ENCODE results near the gene HPN. TPM values are rescaled to one million over a fixed set of nuclear protein-coding genes. Genes with fewer than 3 reads are reported as not detected.

The HPN gene
- total RNA-seq, 1 experiment from 2014 or later = 10.6 TPM

- no peak overlapping the region for H3K23ac ChIP-seq (ENCODE audit: insufficient read length, low read depth, low read length)
- Mint-ChIP-seq H3K9me3 (peaks cover 6 to 8% of the 10 kb centered on the region in 2 experiments; a peak in 4 of 5 replicates), H3K4me3 (no peak overlapping the region), H3K27me3 (ENCODE audit: low read depth) (peaks cover 3% of the 10 kb centered on the region), H3K36me3 (ENCODE audit: insufficient read depth in 1 of 3, low read depth in 3 of 3) (peaks cover 0 to 4% (median 0%) of the 10 kb centered on the region in 3 experiments; a peak in 3 of 7 replicates), H3K4me1 (peaks cover 26 to 29% of the 10 kb centered on the region in 2 experiments), H3K27ac (no peak overlapping the region; a peak in 1 of 7 replicates)
- H3K4me1 ChIP-seq (ENCODE audit: insufficient read depth, low read length) = peaks cover 5% of the 10 kb centered on the region; the same call in 1 of the 2 replicates
- no peaks in the 10 kb centered on the region for H4K20me1 ChIP-seq (ENCODE audit: control insufficient read depth, insufficient read depth, insufficient read length)
- TF ChIP-seq CTCF (conservative IDR thresholded peaks at IDR 0.05) = no peak
- no peak overlapping the region for H2BK120ac ChIP-seq (ENCODE audit: low read depth, low read length, poor library complexity, severe bottlenecking)
- no peak overlapping the region for H3K56ac ChIP-seq (ENCODE audit: insufficient read length, low read depth, low read length)
- no peak overlapping the region for H2BK20ac ChIP-seq (ENCODE audit: low read depth, low read length, poor library complexity, severe bottlenecking)
- WGBS (ENCODE audit: extremely low coverage, insufficient read length, low lambda C conversion rate) = no CpG with 5 or more reads among the region's 1 CpG
- no peak overlapping the region for H4K8ac ChIP-seq (replicated peaks; ENCODE audit: insufficient read length, low read depth, low read length)
- H4K5ac ChIP-seq (ENCODE audit: insufficient read length, low read depth, low read length) = no peak overlapping the region
- no peak overlapping the region for H2AK5ac ChIP-seq (ENCODE audit: insufficient read length, low read length)
- no peak overlapping the region for H3K4ac ChIP-seq (ENCODE audit: low read depth, low read length)
- no peaks in the 10 kb centered on the region for H3K9me3 ChIP-seq (ENCODE audit: control insufficient read depth, low read depth, low read length)
- no peak overlapping the region for H2BK15ac ChIP-seq (ENCODE audit: low read depth, low read length)
- DNase-seq = no peak
- H3K79me1 ChIP-seq (ENCODE audit: insufficient read depth, low read depth, low read length, poor library complexity, severe bottlenecking) = no peaks in the 10 kb centered on the region
- H2AFZ ChIP-seq (ENCODE audit: low read length) = no peak overlapping the region
- no peaks in the 10 kb centered on the region for H3K79me2 ChIP-seq (ENCODE audit: insufficient read depth, low read length)
- no peak overlapping the region for H2BK5ac ChIP-seq (ENCODE audit: insufficient read length, low read length)
- no peaks in the 10 kb centered on the region for H3K27me3 ChIP-seq (ENCODE audit: insufficient read depth, low read length)
- no peak overlapping the region for H3K9ac ChIP-seq (ENCODE audit: extremely low read depth, insufficient read length, low read length)
- no peak overlapping the region for H3K27ac ChIP-seq (ENCODE audit: insufficient read length, low read depth, low read length)
- no peak overlapping the region for H3K4me2 ChIP-seq (ENCODE audit: insufficient read depth, insufficient read length, low read length)
- no peak overlapping the region for H3K14ac ChIP-seq (ENCODE audit: insufficient read depth, low read length)
- no peak overlapping the region for H2BK12ac ChIP-seq (ENCODE audit: insufficient read length, low read depth, low read length)
- no peak overlapping the region for H3T11ph ChIP-seq (ENCODE audit: low read length)
- H3K23me2 ChIP-seq (ENCODE audit: insufficient read length, low read depth, low read length, poor library complexity, severe bottlenecking) = no peaks in the 10 kb centered on the region
- H4K91ac ChIP-seq (ENCODE audit: insufficient read length, low read depth, low read length) = no peak overlapping the region
- H3K18ac ChIP-seq (ENCODE audit: insufficient read length, low read depth, low read length) = no peak overlapping the region
Observed at GRCh38 chr19:35069696-35070095, 28.2 kb downstream of the HPN start.

Data from H9 (cell line).